ENCODE results near the gene CPNE9.
A peak's percentile ranks its signal among the peaks of the same experiment; 100 is the strongest.
"Not testable (repeated sequence)": the region's sequence is repeated elsewhere in the genome, so short reads cannot be mapped to it uniquely, and the experiment has no call there.

Gene CPNE9

GRCh38 chr3:9769426-9770275 is 66.0 kb downstream of the CPNE9 start, which contains the start of gene CAMK1:
TSS of gene CAMK1 (minus strand) at chr3:9769947. CDS start at chr3:9767749, 2,198 bp downstream.
- in situ Hi-C loops (cut with HindIII; ENCODE audit: low pct_ligation_motif_present, low sequenced_read_pairs), result no loop called here
- no peak for TF ChIP-seq CTCF (IDR thresholded peaks at IDR 0.05; ENCODE audit: low read depth, low read length, missing control alignments)
- DNase-seq, result peak; percentile 45
- no peaks in the 10 kb centered on the region for H3K27me3 ChIP-seq (replicated peaks)
- H3K36me3 ChIP-seq (replicated peaks), result no peaks in the 10 kb centered on the region
- peak within 1 kb of the TSS; percentile 58 for H3K4me3 ChIP-seq (ENCODE audit: low read depth, low read length)
- no peak within 1 kb of the TSS for H3K27ac ChIP-seq

GRCh38 chr3:9770276-9770812 is 66.7 kb downstream of the CPNE9 start:
- Histone ChIP-seq H3K27me3 (replicated peaks) (no peaks in the 10 kb centered on the region), H3K4me3 (ENCODE audit: low read depth, low read length) (peak overlapping the region; percentile 58), H3K27ac (no peak overlapping the region), H3K36me3 (replicated peaks) (no peaks in the 10 kb centered on the region)
- in situ Hi-C loops (cut with HindIII; ENCODE audit: low pct_ligation_motif_present, low sequenced_read_pairs), result no loop called here
- DNase-seq, result no peak
- TF ChIP-seq CTCF (IDR thresholded peaks at IDR 0.05; ENCODE audit: low read depth, low read length, missing control alignments), result no peak

GRCh38 chr3:9771007-9771406 is 67.4 kb downstream of the CPNE9 start:
- H3K27ac ChIP-seq; H3K27me3 ChIP-seq (replicated peaks); H3K36me3 ChIP-seq (replicated peaks); H3K4me3 ChIP-seq (ENCODE audit: low read depth, low read length); DNase-seq; in situ Hi-C loops (cut with HindIII; ENCODE audit: low pct_ligation_motif_present, low sequenced_read_pairs): not testable (repeated sequence)

- H3K4me3 ChIP-seq (ENCODE audit: low read depth, low read length), result no peak overlapping the region
- TF ChIP-seq CTCF (IDR thresholded peaks at IDR 0.05; ENCODE audit: low read depth, low read length, missing control alignments), result no peak
- no peak for DNase-seq
- no peak overlapping the region for H3K27ac ChIP-seq
- no peaks in the 10 kb centered on the region for H3K27me3 ChIP-seq (replicated peaks)
- in situ Hi-C loops (cut with HindIII; ENCODE audit: low pct_ligation_motif_present, low sequenced_read_pairs), result no loop called here
- peaks cover 12% of the 10 kb centered on the region for H3K36me3 ChIP-seq (replicated peaks)
Observed at GRCh38 chr3:9776896-9777693, 73.5 kb downstream of the CPNE9 start.

GRCh38 chr3:9777694-9778021 is 74.0 kb downstream of the CPNE9 start:
- TF ChIP-seq CTCF (IDR thresholded peaks at IDR 0.05; ENCODE audit: low read depth, low read length, missing control alignments), result no peak
- Histone ChIP-seq H3K27me3 (replicated peaks) (no peaks in the 10 kb centered on the region), H3K36me3 (replicated peaks) (peaks cover 16% of the 10 kb centered on the region), H3K4me3 (ENCODE audit: low read depth, low read length) (no peak overlapping the region), H3K27ac (no peak overlapping the region)
- DNase-seq, result no peak
- in situ Hi-C loops (cut with HindIII; ENCODE audit: low pct_ligation_motif_present, low sequenced_read_pairs), result no loop called here

Measured in brain microvascular endothelial cell (primary cell).